Activated T-cell treated with anti-CD3 and anti-CD28 coated beads, Interleukin-2, amount 50 U/mL, for 4 hours (primary cell): ENCODE data around the gene TUFM. TPM values are rescaled to one million over a fixed set of nuclear protein-coding genes. Genes with fewer than 3 reads are reported as not detected.
"Not testable (repeated sequence)": the region's sequence is repeated elsewhere in the genome, so short reads cannot be mapped to it uniquely, and the experiment has no call there.

Experiments
- ATAC-seq, 2 donors: fragments of 200-7000 bp; cut with Tn5 transposase; one replicate each; pipeline ENCODE4 v1.10.0; 2021
- DNase-seq: peaks from one replicate; pipeline ENCODE4 v3.0.0-alpha.2; 2020
- H3K27me3 Mint-ChIP-seq: one replicate; pipeline ENCODE4 v1.8.0; 2021; ENCODE audit warnings: low read depth, mixed read lengths
- H3K36me3 Mint-ChIP-seq: one replicate; pipeline ENCODE4 v1.8.0; 2022; ENCODE audit warnings: mixed read lengths; ENCODE audit not compliant: insufficient read depth
- H3K4me1 Mint-ChIP-seq: one replicate; pipeline ENCODE4 v1.8.0; 2021; ENCODE audit warnings: low read depth, mixed read lengths
- H3K4me3 Mint-ChIP-seq: one replicate; pipeline ENCODE4 v1.8.0; 2021; ENCODE audit warnings: mild to moderate bottlenecking, moderate library complexity, mixed read lengths
- H3K9me3 Mint-ChIP-seq: one replicate; pipeline ENCODE4 v1.8.0; 2021; ENCODE audit warnings: mixed read lengths
- total RNA-seq, 3 donors: library from RNA; stranded (reverse); gene quantifications; one replicate each; pipeline ENCODE4 v1.2.1, GENCODE V29; 2021

Gene TUFM
- total RNA-seq = 100 to 1,000 TPM; 459 to 515 (median 499) TPM

- Mint-ChIP-seq H3K4me1 (peaks cover 30% of the 10 kb centered on the region), H3K9me3 (no peaks in the 10 kb centered on the region), H3K27me3 (no peaks in the 10 kb centered on the region), H3K4me3 (peak within 1 kb of the TSS; percentile 97), H3K36me3 (peaks cover 33% of the 10 kb centered on the region)
- peak; percentile 92 to 95 for ATAC-seq
- DNase-seq = peak; percentile 97
These were observed at the start of gene TUFM for GRCh38 chr16:28846080-28846932. Gene TUFM (minus strand): TSS chr16:28846348. CDS start chr16:28846269, 79 bp downstream.

- H3K36me3 Mint-ChIP-seq = no peaks in the 10 kb centered on the region
- ATAC-seq (no peak), DNase-seq (no peak)
- no peak overlapping the region for H3K4me3 Mint-ChIP-seq
- no peaks in the 10 kb centered on the region for H3K9me3 Mint-ChIP-seq
- no peaks in the 10 kb centered on the region for H3K27me3 Mint-ChIP-seq
- no peaks in the 10 kb centered on the region for H3K4me1 Mint-ChIP-seq
These were observed 49.5 kb upstream of the TUFM start for GRCh38 chr16:28895609-28896008.

GRCh38 chr16:28893291-28893690 lies 47.1 kb upstream of the TUFM start:
- ATAC-seq (no peak), DNase-seq (no peak)
- Mint-ChIP-seq H3K4me1 (no peaks in the 10 kb centered on the region), H3K9me3 (no peaks in the 10 kb centered on the region), H3K36me3 (no peaks in the 10 kb centered on the region), H3K4me3 (no peak overlapping the region), H3K27me3 (no peaks in the 10 kb centered on the region)

GRCh38 chr16:28891964-28892890 lies 46.1 kb upstream of the TUFM start:
- Mint-ChIP-seq H3K4me3 (no peak overlapping the region), H3K27me3 (no peaks in the 10 kb centered on the region), H3K9me3 (no peaks in the 10 kb centered on the region), H3K36me3 (no peaks in the 10 kb centered on the region), H3K4me1 (no peaks in the 10 kb centered on the region)
- no peak for DNase-seq
- no peak for ATAC-seq

- ATAC-seq, DNase-seq, H3K4me3 Mint-ChIP-seq, H3K9me3 Mint-ChIP-seq, H3K27me3 Mint-ChIP-seq, H3K36me3 Mint-ChIP-seq, H3K4me1 Mint-ChIP-seq: not testable (repeated sequence)
These were observed 44.2 kb upstream of the TUFM start for GRCh38 chr16:28890355-28890754.

GRCh38 chr16:28886945-28887344 lies 40.8 kb upstream of the TUFM start:
- Mint-ChIP-seq H3K27me3 (peaks cover 7% of the 10 kb centered on the region), H3K4me1 (no peaks in the 10 kb centered on the region), H3K36me3 (no peaks in the 10 kb centered on the region), H3K4me3 (no peak overlapping the region), H3K9me3 (no peaks in the 10 kb centered on the region)
- DNase-seq (no peak), ATAC-seq (no peak)

- Mint-ChIP-seq H3K9me3 (no peaks in the 10 kb centered on the region), H3K36me3 (no peaks in the 10 kb centered on the region), H3K4me1 (peaks cover 11% of the 10 kb centered on the region), H3K4me3 (no peak overlapping the region), H3K27me3 (peaks cover 14% of the 10 kb centered on the region)
- DNase-seq (no peak), ATAC-seq (no peak)
These were observed 37.9 kb upstream of the TUFM start for GRCh38 chr16:28884045-28884444.

GRCh38 chr16:28883221-28883996 lies 37.3 kb upstream of the TUFM start:
- Mint-ChIP-seq H3K9me3 (no peaks in the 10 kb centered on the region), H3K4me3 (no peak overlapping the region), H3K36me3 (no peaks in the 10 kb centered on the region), H3K27me3 (peaks cover 14% of the 10 kb centered on the region), H3K4me1 (peaks cover 13% of the 10 kb centered on the region)
- DNase-seq = no peak
- ATAC-seq = no peak

- peaks cover 14% of the 10 kb centered on the region for H3K27me3 Mint-ChIP-seq
- DNase-seq = no peak
- no peaks in the 10 kb centered on the region for H3K9me3 Mint-ChIP-seq
- H3K4me3 Mint-ChIP-seq = no peak overlapping the region
- no peaks in the 10 kb centered on the region for H3K36me3 Mint-ChIP-seq
- ATAC-seq = no peak
- H3K4me1 Mint-ChIP-seq = peaks cover 13% of the 10 kb centered on the region
These were observed 36.5 kb upstream of the TUFM start for GRCh38 chr16:28882551-28883160.

- not testable (repeated sequence) for ATAC-seq, H3K4me3 Mint-ChIP-seq, DNase-seq, H3K36me3 Mint-ChIP-seq, H3K9me3 Mint-ChIP-seq
- Mint-ChIP-seq H3K27me3 (peaks cover 14% of the 10 kb centered on the region), H3K4me1 (peaks cover 13% of the 10 kb centered on the region)
These were observed 35.4 kb upstream of the TUFM start for GRCh38 chr16:28881565-28881964.

GRCh38 chr16:28880955-28881354 lies 34.8 kb upstream of the TUFM start:
- Mint-ChIP-seq H3K4me3 (peak overlapping the region; percentile 70), H3K9me3 (no peaks in the 10 kb centered on the region), H3K27me3 (peaks cover 14% of the 10 kb centered on the region), H3K4me1 (peaks cover 13% of the 10 kb centered on the region), H3K36me3 (no peaks in the 10 kb centered on the region)
- no peak for DNase-seq
- no peak for ATAC-seq

GRCh38 chr16:28880589-28880915 lies 34.4 kb upstream of the TUFM start:
- no peak for ATAC-seq
- no peaks in the 10 kb centered on the region for H3K36me3 Mint-ChIP-seq
- H3K9me3 Mint-ChIP-seq = no peaks in the 10 kb centered on the region
- peak overlapping the region; percentile 70 for H3K4me3 Mint-ChIP-seq
- peaks cover 14% of the 10 kb centered on the region for H3K27me3 Mint-ChIP-seq
- H3K4me1 Mint-ChIP-seq = peaks cover 13% of the 10 kb centered on the region
- no peak for DNase-seq

GRCh38 chr16:28879841-28880588 lies 33.9 kb upstream of the TUFM start:
- H3K4me1 Mint-ChIP-seq = peaks cover 13% of the 10 kb centered on the region
- H3K4me3 Mint-ChIP-seq = peak overlapping the region; percentile 88
- ATAC-seq (peak; percentile 98 to 99), DNase-seq (peak; percentile 87)
- H3K36me3 Mint-ChIP-seq = no peaks in the 10 kb centered on the region
- no peaks in the 10 kb centered on the region for H3K9me3 Mint-ChIP-seq
- H3K27me3 Mint-ChIP-seq = peaks cover 14% of the 10 kb centered on the region
